GM21529 (cell line): Measurements from ENCODE around the gene GCKR.

Source experiments
- ATAC-seq: cut with Tn5 transposase; IDR thresholded peaks from one replicate; pipeline ENCODE4 v1.9.1; 2021; ENCODE audit not compliant: unreplicated experiment

GCKR gene

GRCh38 chr2:27571197-27571596, 74.6 kb downstream of the GCKR start:
- ATAC-seq: no peak

GRCh38 chr2:27571681-27572080, 75.0 kb downstream of the GCKR start:
- ATAC-seq: no peak

- ATAC-seq: no peak
Measured at GRCh38 chr2:27572439-27572838, 75.8 kb downstream of the GCKR start.

- ATAC-seq: no peak
Measured at GRCh38 chr2:27572998-27573429, 76.4 kb downstream of the GCKR start.
